Left ventricle myocardium inferior (tissue), 1 donor: ENCODE measurements around the gene STAG3. TPM values are rescaled to one million over a fixed set of nuclear protein-coding genes. Genes with fewer than 3 reads are reported as not detected.
A peak's percentile ranks its signal among the peaks of the same experiment; 100 is the strongest.

Source experiments
- DNase-seq: peaks from one replicate; pipeline ENCODE4 v3.0.0-alpha.2; 2020
- H3K27ac ChIP-seq: fragments of 200-600 bp; replicated peaks from 2 replicates; pipeline ENCODE4 v1.8.0; 2021
- H3K27me3 ChIP-seq: fragments of 200-600 bp; 2 replicates; pipeline ENCODE4 v1.8.0; 2021; ENCODE audit warnings: low read depth
- H3K36me3 ChIP-seq: fragments of 200-600 bp; 2 replicates; pipeline ENCODE4 v1.8.0; 2021
- H3K4me1 ChIP-seq: fragments of 200-600 bp; 2 replicates; pipeline ENCODE4 v1.8.0; 2021
- H3K4me3 ChIP-seq: fragments of 200-600 bp; 2 replicates; pipeline ENCODE4 v1.8.0; 2021; ENCODE audit warnings: mild to moderate bottlenecking, moderate library complexity
- H3K9me3 ChIP-seq: fragments of 200-600 bp; replicated peaks from 2 replicates; pipeline ENCODE4 v1.8.0; 2021
- CTCF ChIP-seq: fragments of 200-600 bp; IDR thresholded peaks from 2 replicates; pipeline ENCODE4 v1.8.0; 2021; ENCODE audit warnings: antibody characterized with exemption, mild to moderate bottlenecking, borderline replicate concordance
- intact Hi-C: fragments of 100-400 bp; cut with micrococcal nuclease; formaldehyde crosslinking; loops from one replicate; pipeline ENCODE4 v1.11.0; 2022
- total RNA-seq: library from RNA; stranded (reverse); fragmentation: NEBNext Ultra II Directional; extraction: Animal tissue kit (Norgen Biotek cat#: 25700); gene quantifications from one replicate; pipeline ENCODE4 v1.2.1, GENCODE V29; 2021
- donor health status: DM: no; HTN: yes; CAD: no; lungs with severe emphysema.

The STAG3 gene
- total RNA-seq, 1 donor from 2014 or later, result 0.74 TPM

- intact Hi-C loops, result no loop called here
- Histone ChIP-seq H3K27ac (no peak overlapping the region), H3K27me3 (no peaks in the 10 kb centered on the region), H3K4me1 (peaks cover 33% of the 10 kb centered on the region), H3K9me3 (no peaks in the 10 kb centered on the region), H3K4me3 (no peak overlapping the region), H3K36me3 (peaks cover 37% of the 10 kb centered on the region)
- no peak for TF ChIP-seq CTCF
- no peak for DNase-seq
Measured at GRCh38 chr7:100154651-100155491, 22.8 kb upstream of the STAG3 start.

- no peak for TF ChIP-seq CTCF
- no peak overlapping the region for H3K4me3 ChIP-seq
- H3K9me3 ChIP-seq, result no peaks in the 10 kb centered on the region
- no peaks in the 10 kb centered on the region for H3K27me3 ChIP-seq
- no peak overlapping the region for H3K27ac ChIP-seq
- no peak for DNase-seq
- H3K4me1 ChIP-seq, result peaks cover 26% of the 10 kb centered on the region
- H3K36me3 ChIP-seq, result peaks cover 37% of the 10 kb centered on the region
- intact Hi-C loops, result no loop called here
Measured at GRCh38 chr7:100155553-100156317, 22.0 kb upstream of the STAG3 start.

- peak overlapping the region; percentile 95 for H3K4me3 ChIP-seq
- intact Hi-C loops, result no loop called here
- no peak for DNase-seq
- peaks cover 26% of the 10 kb centered on the region for H3K4me1 ChIP-seq
- peaks cover 37% of the 10 kb centered on the region for H3K36me3 ChIP-seq
- no peaks in the 10 kb centered on the region for H3K27me3 ChIP-seq
- no peak for TF ChIP-seq CTCF
- H3K9me3 ChIP-seq, result no peaks in the 10 kb centered on the region
- H3K27ac ChIP-seq, result peak overlapping the region; percentile 87
Measured at GRCh38 chr7:100156331-100157068, 21.2 kb upstream of the STAG3 start.

- Histone ChIP-seq H3K27me3 (no peaks in the 10 kb centered on the region), H3K9me3 (no peaks in the 10 kb centered on the region), H3K27ac (peak overlapping the region; percentile 87), H3K36me3 (peaks cover 37% of the 10 kb centered on the region), H3K4me1 (peaks cover 26% of the 10 kb centered on the region), H3K4me3 (peak overlapping the region; percentile 95)
- no peak for TF ChIP-seq CTCF
- DNase-seq, result no peak
- intact Hi-C loops, result no loop called here
Measured at GRCh38 chr7:100157069-100157333, 20.7 kb upstream of the STAG3 start.

GRCh38 chr7:100157334-100158228, 20.1 kb upstream of the STAG3 start:
- H3K27ac ChIP-seq, result peak overlapping the region; percentile 87
- peak overlapping the region; percentile 95 for H3K4me3 ChIP-seq
- peak; percentile 15 for TF ChIP-seq CTCF
- intact Hi-C loops, result no loop called here
- no peak for DNase-seq
- peaks cover 26% of the 10 kb centered on the region for H3K4me1 ChIP-seq
- no peaks in the 10 kb centered on the region for H3K27me3 ChIP-seq
- no peaks in the 10 kb centered on the region for H3K9me3 ChIP-seq
- H3K36me3 ChIP-seq, result peaks cover 37% of the 10 kb centered on the region
